GM12891 (cell line): ENCODE results near the gene ASB2.

Experiments used
- PAX5 ChIP-seq: IDR thresholded peaks from 2 replicates; pipeline ENCODE4 v1.6.1; 2011; ENCODE audit warnings: low read length, moderate library complexity, mild to moderate bottlenecking; ENCODE audit not compliant: insufficient read depth, severe bottlenecking
- POLR2A ChIP-seq: IDR thresholded peaks from 2 replicates; pipeline ENCODE4 v1.6.1; 2011; ENCODE audit warnings: low read depth, low read length, control low read depth
- POLR2AphosphoS5 ChIP-seq: IDR thresholded peaks from 2 replicates; pipeline ENCODE4 v1.6.1; 2011; ENCODE audit warnings: low read depth, low read length, control low read depth
- TAF1 ChIP-seq: IDR thresholded peaks from 2 replicates; pipeline ENCODE4 v1.6.1; 2011; ENCODE audit warnings: low read depth, low read length, control low read depth

- TF ChIP-seq POLR2A = no peak
- no peak for TF ChIP-seq POLR2AphosphoS5
- no peak for TF ChIP-seq TAF1
- no peak for TF ChIP-seq PAX5
These were observed 38.9 kb upstream of the ASB2 start for GRCh38 chr14:94015223-94015622.
